ENCODE data around the gene MEF2C.

DNA sequence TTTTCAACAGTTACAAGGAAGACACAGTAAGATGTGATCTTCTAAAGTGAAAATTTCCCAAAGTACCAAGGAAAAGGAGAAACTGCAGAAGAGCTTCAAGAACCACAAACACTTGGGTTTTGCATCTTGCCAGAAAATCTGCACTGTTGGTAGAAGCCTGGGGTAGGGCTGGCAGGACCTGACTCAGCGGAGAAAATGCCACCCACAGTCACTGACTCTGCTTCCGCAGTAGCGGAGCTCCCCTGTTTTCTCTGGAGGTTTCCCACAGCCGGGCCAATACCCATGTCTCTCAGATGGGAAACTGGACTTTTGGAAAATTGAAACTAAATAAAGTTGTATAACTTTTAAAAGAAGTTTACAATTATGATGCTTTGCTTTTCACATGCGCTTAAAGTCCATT, 104.2 kb downstream of the MEF2C start:
- TF ChIP-seq, protein P1, sequence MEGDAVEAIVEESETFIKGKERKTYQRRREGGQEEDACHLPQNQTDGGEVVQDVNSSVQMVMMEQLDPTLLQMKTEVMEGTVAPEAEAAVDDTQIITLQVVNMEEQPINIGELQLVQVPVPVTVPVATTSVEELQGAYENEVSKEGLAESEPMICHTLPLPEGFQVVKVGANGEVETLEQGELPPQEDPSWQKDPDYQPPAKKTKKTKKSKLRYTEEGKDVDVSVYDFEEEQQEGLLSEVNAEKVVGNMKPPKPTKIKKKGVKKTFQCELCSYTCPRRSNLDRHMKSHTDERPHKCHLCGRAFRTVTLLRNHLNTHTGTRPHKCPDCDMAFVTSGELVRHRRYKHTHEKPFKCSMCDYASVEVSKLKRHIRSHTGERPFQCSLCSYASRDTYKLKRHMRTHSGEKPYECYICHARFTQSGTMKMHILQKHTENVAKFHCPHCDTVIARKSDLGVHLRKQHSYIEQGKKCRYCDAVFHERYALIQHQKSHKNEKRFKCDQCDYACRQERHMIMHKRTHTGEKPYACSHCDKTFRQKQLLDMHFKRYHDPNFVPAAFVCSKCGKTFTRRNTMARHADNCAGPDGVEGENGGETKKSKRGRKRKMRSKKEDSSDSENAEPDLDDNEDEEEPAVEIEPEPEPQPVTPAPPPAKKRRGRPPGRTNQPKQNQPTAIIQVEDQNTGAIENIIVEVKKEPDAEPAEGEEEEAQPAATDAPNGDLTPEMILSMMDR (conservative IDR thresholded peaks at IDR 0.05; ENCODE audit: low read depth in 2 of 2): no peak
- no peak for TF ChIP-seq EZH2 (IDR thresholded peaks at IDR 0.05; ENCODE audit: low read depth, unreplicated experiment)
- no peak for TF ChIP-seq CREB1 (CRISPR knock-in tag; IDR thresholded peaks at IDR 0.05; ENCODE audit: low read depth)
- no peak for TF ChIP-seq EZH2phosphoT487 (IDR thresholded peaks at IDR 0.05; ENCODE audit: unreplicated experiment)
- no peak for TF ChIP-seq POLR2AphosphoS5 (IDR thresholded peaks at IDR 0.05; ENCODE audit: low read depth)
- TF ChIP-seq JUNB (IDR thresholded peaks at IDR 0.05; ENCODE audit: unreplicated experiment): no peak
- TF ChIP-seq, protein P2, sequence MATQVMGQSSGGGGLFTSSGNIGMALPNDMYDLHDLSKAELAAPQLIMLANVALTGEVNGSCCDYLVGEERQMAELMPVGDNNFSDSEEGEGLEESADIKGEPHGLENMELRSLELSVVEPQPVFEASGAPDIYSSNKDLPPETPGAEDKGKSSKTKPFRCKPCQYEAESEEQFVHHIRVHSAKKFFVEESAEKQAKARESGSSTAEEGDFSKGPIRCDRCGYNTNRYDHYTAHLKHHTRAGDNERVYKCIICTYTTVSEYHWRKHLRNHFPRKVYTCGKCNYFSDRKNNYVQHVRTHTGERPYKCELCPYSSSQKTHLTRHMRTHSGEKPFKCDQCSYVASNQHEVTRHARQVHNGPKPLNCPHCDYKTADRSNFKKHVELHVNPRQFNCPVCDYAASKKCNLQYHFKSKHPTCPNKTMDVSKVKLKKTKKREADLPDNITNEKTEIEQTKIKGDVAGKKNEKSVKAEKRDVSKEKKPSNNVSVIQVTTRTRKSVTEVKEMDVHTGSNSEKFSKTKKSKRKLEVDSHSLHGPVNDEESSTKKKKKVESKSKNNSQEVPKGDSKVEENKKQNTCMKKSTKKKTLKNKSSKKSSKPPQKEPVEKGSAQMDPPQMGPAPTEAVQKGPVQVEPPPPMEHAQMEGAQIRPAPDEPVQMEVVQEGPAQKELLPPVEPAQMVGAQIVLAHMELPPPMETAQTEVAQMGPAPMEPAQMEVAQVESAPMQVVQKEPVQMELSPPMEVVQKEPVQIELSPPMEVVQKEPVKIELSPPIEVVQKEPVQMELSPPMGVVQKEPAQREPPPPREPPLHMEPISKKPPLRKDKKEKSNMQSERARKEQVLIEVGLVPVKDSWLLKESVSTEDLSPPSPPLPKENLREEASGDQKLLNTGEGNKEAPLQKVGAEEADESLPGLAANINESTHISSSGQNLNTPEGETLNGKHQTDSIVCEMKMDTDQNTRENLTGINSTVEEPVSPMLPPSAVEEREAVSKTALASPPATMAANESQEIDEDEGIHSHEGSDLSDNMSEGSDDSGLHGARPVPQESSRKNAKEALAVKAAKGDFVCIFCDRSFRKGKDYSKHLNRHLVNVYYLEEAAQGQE (IDR thresholded peaks at IDR 0.05; ENCODE audit: unreplicated experiment): no peak
- TF ChIP-seq ZNF114 (CRISPR knock-in tag; IDR thresholded peaks at IDR 0.05): no peak
- TF ChIP-seq, protein P3, sequence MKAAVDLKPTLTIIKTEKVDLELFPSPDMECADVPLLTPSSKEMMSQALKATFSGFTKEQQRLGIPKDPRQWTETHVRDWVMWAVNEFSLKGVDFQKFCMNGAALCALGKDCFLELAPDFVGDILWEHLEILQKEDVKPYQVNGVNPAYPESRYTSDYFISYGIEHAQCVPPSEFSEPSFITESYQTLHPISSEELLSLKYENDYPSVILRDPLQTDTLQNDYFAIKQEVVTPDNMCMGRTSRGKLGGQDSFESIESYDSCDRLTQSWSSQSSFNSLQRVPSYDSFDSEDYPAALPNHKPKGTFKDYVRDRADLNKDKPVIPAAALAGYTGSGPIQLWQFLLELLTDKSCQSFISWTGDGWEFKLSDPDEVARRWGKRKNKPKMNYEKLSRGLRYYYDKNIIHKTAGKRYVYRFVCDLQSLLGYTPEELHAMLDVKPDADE (IDR thresholded peaks at IDR 0.05): no peak
- no peak for TF ChIP-seq NANOG (IDR thresholded peaks at IDR 0.05; ENCODE audit: borderline replicate concordance)
- TF ChIP-seq, protein P4, sequence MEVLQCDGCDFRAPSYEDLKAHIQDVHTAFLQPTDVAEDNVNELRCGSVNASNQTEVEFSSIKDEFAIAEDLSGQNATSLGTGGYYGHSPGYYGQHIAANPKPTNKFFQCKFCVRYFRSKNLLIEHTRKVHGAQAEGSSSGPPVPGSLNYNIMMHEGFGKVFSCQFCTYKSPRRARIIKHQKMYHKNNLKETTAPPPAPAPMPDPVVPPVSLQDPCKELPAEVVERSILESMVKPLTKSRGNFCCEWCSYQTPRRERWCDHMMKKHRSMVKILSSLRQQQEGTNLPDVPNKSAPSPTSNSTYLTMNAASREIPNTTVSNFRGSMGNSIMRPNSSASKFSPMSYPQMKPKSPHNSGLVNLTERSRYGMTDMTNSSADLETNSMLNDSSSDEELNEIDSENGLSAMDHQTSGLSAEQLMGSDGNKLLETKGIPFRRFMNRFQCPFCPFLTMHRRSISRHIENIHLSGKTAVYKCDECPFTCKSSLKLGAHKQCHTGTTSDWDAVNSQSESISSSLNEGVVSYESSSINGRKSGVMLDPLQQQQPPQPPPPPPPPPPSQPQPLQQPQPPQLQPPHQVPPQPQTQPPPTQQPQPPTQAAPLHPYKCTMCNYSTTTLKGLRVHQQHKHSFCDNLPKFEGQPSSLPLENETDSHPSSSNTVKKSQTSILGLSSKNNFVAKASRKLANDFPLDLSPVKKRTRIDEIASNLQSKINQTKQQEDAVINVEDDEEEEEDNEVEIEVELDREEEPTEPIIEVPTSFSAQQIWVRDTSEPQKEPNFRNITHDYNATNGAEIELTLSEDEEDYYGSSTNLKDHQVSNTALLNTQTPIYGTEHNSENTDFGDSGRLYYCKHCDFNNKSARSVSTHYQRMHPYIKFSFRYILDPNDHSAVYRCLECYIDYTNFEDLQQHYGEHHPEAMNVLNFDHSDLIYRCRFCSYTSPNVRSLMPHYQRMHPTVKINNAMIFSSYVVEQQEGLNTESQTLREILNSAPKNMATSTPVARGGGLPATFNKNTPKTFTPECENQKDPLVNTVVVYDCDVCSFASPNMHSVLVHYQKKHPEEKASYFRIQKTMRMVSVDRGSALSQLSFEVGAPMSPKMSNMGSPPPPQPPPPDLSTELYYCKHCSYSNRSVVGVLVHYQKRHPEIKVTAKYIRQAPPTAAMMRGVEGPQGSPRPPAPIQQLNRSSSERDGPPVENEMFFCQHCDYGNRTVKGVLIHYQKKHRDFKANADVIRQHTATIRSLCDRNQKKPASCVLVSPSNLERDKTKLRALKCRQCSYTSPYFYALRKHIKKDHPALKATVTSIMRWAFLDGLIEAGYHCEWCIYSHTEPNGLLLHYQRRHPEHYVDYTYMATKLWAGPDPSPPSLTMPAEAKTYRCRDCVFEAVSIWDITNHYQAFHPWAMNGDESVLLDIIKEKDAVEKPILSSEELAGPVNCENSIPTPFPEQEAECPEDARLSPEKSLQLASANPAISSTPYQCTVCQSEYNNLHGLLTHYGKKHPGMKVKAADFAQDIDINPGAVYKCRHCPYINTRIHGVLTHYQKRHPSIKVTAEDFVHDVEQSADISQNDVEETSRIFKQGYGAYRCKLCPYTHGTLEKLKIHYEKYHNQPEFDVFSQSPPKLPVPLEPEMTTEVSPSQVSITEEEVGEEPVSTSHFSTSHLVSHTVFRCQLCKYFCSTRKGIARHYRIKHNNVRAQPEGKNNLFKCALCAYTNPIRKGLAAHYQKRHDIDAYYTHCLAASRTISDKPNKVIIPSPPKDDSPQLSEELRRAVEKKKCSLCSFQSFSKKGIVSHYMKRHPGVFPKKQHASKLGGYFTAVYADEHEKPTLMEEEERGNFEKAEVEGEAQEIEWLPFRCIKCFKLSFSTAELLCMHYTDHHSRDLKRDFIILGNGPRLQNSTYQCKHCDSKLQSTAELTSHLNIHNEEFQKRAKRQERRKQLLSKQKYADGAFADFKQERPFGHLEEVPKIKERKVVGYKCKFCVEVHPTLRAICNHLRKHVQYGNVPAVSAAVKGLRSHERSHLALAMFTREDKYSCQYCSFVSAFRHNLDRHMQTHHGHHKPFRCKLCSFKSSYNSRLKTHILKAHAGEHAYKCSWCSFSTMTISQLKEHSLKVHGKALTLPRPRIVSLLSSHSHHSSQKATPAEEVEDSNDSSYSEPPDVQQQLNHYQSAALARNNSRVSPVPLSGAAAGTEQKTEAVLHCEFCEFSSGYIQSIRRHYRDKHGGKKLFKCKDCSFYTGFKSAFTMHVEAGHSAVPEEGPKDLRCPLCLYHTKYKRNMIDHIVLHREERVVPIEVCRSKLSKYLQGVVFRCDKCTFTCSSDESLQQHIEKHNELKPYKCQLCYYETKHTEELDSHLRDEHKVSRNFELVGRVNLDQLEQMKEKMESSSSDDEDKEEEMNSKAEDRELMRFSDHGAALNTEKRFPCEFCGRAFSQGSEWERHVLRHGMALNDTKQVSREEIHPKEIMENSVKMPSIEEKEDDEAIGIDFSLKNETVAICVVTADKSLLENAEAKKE (CRISPR knock-in tag; IDR thresholded peaks at IDR 0.05): no peak
